Activated T-cell treated with anti-CD3 and anti-CD28 coated beads for 1 hour (primary cell): ENCODE results near the gene ANAPC16.
"Not testable (repeated sequence)": the region's sequence is repeated elsewhere in the genome, so short reads cannot be mapped to it uniquely, and the experiment has no call there.

Experiments
- DNase-seq: peaks from one replicate; pipeline ENCODE4 v3.0.0-alpha.2; 2020; ENCODE audit warnings: low read depth

Gene ANAPC16

DNA sequence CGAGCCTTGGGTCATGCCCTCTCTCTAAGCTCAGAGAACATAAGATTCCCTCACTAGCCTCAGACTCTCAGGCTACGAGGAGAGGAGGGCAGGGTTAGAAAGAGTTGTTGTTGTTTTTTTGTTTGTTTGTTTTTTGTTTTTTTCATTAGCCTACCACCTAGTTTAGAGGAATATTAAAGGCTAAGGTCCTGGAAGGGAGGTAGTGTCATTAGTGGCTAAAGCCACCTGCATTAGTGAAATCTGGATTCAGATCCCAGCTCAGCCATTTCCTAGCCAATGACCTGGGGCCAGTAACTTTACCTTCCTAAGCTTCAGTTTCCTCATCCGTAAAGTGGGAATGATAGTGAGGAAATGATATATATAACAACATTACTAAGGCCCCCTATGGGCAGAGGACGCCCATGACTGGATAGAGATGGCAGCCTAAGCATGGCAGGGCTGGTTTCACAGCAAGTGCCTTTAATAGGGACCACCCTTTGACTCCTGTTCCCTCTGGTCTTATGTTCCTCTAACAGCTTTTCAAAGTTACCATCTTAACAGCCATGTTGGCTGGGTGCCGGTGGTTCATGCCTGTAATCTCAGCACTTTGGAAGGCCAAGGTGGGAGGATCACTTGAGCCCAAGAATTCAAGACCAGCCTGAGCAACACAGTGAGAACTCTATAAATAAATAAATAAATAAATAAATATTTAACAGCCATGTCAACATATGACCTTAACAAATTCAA lies 63.0 kb downstream of the ANAPC16 start:
- no peak for DNase-seq

DNA sequence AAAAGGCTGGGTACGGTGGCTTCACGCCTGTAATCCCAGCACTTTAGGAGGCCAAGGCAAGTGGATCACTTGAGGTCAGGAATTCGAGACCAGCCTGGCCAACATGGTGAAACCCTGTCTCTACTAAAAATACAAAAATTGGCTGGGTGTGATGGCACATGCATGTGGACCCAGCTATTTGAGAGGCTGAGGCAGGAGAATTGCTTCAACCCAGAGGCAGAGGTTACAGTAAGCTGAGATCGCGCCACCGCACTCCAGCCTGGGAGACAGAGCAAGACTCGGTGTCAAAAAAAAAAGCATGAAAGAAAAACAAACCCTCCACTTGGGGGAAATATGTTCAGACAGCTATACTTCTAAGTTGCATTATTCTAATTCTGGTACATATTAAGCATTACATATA lies 63.8 kb downstream of the ANAPC16 start:
- DNase-seq = not testable (repeated sequence)

DNA sequence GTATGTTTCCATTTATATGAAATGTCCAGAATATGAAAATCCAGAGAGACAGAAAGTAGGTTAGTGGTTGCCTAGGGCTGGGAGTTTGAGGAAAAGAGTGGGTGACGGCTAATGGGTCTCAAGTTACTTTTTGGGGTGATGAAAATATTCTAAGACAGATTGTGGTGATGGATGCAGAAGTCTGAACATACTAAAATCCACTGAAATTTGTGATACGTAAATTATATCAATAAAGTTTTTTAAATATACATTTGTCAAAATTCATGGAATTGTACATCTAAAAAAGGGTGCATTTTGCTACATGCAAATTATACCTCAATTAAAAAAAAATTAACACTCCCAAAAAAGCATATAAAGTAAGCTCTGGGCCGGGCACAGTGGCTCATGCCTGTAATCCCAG lies 67.3 kb downstream of the ANAPC16 start:
- no peak for DNase-seq
